GM21360 (cell line): ENCODE results near the gene DPM2.

ENCODE experiments used
- ATAC-seq: cut with Tn5 transposase; IDR thresholded peaks from one replicate; pipeline ENCODE4 v1.9.1; 2021; ENCODE audit warnings: mild to moderate bottlenecking, moderate library complexity; ENCODE audit not compliant: unreplicated experiment

Gene DPM2

DNA sequence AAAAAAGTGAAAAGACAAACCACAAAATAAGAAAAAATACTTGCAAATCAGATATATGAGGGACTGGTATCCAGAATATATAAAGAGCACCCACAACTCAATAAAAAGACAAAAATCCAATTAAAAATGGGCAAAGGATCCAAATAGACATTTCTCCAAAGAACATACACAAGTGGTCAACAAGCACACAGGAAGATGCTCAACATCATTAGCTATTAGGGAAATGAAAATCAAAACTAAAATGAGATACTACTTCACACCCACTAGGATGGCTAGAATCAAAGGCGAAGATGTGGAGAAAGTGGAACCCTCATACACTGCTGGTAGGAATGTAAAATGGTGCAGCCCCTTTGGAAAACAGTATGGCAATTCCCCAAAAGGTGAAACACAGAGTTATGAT is 21.1 kb upstream of the DPM2 start:
- ATAC-seq, result no peak

DNA sequence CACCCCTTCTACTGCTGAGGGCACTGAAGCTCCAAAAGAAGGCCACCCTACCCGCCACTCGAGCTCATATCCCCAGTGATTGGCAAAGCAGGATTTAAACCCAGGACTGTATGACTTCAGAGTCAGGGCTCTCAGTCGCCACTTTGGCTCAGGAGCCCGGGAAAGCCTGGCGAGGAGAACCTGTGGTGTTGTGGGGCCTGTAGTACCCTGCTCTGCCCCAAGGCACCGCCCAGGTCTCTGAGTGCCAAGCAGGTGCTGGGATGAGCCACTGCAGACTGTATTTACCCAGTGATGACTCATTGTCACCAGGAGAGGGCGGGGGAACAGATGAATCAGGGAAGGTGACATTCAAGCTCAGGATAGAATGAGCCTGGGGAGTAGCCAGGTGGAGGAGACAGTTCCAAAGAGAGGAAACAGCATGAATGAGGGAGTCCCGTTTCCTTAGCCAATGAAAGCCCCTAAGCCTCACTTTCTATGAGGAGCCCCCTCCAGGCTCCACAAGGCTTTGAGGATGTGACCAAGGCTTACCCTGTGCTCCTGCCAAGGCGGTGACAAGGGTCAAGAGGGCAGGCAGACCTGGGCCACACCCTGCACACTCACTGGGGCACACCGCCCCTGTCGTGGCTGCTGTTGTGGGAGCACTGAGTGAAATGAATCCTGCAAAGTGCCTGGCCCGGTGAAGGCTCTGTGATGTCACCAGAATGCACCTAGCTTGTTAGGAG is 17.8 kb upstream of the DPM2 start:
- no peak for ATAC-seq

DNA sequence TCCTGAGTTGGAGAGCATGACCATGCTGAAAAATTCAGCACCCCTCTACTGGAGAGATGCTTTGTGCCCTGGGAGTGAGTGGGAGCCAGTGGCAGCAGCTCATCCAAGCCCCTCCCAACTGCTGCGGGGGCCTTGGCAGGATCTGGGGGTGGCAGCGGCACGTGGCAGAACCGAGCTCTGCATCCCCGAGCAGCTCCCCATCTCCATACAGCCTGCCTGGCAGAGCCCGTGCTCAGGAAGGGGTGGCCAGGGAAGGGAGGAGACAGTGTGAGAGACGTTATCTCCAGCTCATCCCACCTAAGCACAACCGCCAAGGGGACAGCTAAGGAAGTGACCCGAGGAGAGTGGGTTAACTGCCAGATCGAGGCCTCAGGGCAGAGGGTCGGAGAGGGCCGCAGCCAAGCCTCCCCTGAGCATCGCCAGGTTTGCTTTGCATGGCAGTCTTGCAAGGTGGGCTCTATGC is 17.2 kb upstream of the DPM2 start:
- ATAC-seq, result no peak

DNA sequence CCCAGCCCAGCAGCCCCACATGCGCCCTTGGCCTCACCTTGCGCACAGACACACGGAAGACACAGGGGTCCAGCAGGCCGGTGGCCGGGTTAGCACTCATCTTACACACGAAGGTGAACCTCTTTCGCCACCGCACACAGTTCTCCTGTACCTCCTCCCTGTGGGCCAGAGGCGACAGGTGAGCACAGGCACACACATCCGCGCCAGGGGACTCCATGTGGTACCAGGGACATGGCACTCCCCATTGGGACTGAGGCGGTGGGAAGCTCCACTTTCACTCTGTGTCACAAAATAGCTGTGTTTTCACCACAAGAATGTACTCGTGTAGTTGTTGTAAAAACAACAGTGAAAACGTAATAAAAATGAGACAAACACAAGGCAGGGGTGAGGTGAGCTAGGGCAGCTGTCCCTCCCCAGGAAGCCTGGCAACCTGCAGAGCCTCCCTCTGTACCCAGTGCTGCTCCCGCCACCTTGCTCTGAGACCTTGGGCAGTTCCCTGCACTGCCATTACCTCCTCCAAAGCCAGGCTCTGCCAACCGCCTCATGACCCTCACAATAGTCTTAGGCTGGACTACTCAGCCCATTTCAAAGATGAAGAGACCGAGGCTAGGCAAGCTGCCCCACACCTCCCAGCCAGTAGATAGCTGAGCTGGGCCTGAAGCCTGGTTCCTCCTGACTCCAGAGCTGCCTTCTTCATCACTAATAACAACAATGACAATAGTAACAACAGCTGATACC is 16.3 kb upstream of the DPM2 start:
- no peak for ATAC-seq

DNA sequence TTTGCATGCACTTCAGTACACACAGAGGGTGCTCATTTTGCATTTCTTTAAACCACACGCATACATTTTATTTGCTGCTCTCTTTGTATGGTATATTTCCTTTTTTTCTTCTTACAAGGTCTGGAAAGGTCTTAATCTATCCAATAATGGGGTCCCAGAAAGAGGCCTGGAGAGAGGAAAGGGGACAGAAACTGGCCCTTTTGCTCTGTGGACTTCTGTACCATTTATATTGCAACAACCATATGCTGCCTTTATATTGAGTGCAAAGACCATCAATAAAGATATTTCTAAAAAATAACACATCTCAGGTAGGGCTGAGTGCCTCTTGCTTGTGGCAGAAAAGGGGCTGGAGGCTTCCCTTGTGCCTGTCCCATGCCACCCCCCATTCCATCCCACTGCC is 15.5 kb upstream of the DPM2 start:
- ATAC-seq, result no peak

DNA sequence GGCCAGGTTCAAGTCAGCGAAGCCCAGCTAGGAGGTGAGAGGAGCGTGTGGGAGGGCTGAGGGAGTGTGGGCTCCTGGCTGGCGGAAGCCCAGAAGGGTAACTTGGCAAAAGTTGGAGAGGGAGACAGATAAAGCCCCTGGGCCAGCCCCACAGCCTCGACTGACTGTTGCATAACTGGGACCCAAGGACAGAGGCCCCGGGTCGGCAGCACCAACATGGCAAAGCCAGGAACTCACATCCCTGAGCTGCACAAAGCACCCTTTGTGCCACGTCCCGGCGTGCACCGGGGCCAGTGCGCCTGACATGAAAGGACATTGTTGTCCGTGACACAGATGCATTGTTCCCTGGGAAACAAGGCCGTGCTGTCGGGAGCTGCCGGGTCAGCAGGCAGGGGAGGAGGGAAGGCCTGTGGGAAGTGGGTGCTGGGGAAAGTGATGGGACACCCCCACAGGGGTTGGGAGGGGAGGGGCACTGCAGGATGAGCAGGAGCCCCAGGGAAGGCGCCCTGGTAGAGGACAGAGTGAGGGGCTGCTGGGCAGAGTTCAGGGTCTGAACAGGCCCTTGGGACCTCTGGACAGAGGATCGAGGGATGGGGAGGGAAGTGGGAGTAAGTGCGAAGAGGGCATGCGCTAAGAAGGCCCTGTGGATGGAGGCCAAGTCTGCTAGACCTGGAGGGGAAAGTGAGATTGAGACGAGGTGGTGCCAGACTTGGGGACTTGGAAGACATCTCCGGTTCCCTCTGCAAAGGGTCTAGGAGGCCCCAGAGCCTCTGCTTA is 13.0 kb upstream of the DPM2 start:
- ATAC-seq, result no peak

DNA sequence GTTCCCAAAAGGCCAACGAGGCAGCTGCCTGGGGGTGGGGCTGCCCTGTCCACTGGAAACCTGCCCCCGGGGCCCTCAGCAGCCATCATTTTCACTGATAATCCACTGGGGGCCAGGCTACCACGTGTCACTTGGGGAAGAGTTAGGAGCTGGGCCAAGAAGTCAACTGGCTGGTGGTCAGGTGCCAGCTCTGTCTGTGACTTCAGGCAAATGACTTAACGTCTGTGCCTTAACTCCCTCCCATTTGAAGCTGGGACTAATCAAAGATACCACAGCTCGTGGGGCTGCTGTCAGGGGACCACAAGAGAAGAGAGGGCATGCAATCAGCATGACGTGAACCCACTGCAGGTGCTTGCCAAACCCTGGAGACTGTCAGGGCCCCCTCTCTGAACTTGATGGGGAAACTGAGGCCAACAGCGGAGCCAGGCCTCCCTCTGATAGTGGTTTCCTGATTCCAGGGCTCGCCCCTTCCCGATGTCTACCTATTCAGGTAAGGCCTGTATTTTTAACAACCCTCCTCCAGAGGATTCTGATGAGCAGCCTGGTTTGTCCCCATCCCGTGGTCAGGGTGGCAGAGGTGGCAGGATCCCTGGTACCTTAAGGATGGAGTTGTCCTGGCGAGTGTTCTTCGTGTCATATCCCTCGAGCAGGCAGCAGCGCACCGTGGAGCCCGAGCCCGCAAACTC is 12.3 kb upstream of the DPM2 start:
- no peak for ATAC-seq

DNA sequence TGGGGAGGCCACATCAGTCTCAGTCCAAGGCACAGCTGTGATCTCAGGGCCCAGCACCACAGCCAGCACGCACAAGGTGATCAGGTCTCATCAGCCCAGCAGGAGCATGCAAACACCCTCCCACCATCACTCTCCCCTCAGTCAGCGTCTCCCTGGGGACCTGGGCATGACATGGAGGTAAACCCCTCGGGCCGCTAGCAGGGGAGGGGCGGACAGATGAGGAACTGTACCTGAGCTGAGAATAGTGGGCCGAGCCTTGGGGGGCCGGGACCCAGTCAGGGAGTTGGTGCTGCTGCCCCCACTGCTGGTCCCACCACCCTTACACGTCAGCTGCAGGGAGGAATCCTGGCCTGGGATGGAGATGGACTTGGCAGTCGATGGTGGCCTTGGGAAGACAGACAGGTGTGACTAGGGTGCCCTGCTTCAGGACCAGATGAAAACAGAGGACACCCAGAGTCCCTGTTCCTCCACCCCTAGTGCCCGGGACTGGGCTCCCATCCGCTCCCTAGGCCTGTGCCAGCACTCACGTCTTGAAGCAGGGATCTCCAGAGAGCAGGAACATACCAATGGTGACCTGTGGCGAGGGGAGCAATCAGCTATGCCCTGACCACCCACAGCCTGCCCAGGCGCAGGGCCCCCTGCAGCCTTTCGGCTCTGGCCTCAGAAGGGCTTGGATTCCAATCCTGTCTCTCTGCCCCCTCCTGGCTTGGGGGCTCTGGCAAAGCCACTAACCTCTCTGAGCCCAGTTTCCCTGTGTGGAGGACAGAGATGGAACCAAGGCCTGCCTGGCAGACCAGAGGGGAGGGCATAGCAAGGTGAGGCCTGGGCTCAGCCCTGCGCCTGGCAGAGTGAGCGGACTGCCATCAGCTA is 10.4 kb upstream of the DPM2 start:
- no peak for ATAC-seq

DNA sequence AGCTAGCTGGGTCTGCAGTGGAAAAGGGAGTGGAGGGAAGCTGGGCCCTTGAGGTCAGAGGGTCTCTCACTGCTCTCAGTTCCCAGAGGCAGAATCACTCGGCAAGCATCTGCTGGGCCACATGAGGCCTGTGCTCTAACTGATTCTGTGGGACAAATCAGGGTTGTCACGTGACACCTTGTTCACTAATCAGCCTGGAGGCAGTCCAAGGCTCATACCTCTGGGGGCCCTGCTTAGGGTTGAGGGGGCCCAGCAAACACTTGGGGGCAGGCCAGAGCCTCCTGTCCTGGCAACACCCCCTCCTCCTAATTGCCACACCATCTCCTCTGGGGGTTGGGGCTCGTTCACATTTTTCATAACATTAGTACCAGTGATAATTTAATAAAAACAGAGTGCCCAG is 9.1 kb upstream of the DPM2 start:
- no peak for ATAC-seq

DNA sequence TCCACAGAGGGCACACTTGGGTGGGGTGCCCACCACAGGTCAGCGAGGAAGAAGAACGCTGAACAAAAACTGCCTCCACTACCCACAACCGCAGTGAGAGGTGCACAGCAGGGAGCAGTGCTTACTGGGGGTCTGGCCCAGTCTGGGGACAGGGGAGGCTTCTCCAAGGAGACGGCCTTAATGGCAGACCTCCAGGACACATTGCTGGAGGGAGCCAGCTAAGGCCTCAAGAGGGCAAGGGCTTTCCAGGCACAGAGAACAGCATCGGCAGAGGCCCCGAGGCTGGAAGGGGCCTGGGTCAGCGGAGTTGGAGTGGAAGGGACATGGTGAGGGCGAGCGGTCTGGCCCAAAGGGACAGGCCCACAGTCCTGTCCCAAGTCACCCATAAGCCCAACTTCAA is 8.3 kb upstream of the DPM2 start:
- no peak for ATAC-seq

DNA sequence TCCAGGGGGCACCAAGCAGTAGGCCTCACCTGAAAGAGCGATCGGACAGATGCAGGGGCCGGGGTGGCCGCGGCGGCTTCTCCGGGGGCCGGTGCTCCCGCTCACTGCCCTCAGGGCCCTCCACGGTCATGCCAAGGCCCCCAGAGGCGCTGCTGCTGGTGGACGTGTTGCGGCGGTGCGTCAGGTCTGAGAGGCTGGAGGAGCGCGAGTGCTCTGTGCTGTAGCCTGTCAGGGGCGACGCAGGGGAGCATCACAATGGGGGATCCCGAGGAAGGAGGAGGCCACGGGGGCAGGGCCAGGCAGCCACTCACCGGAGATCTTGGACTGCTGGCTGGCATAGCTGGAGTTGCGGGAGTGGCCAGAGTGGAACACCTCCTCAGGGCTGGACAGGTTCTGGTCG is 7.7 kb upstream of the DPM2 start:
- ATAC-seq, result no peak

DNA sequence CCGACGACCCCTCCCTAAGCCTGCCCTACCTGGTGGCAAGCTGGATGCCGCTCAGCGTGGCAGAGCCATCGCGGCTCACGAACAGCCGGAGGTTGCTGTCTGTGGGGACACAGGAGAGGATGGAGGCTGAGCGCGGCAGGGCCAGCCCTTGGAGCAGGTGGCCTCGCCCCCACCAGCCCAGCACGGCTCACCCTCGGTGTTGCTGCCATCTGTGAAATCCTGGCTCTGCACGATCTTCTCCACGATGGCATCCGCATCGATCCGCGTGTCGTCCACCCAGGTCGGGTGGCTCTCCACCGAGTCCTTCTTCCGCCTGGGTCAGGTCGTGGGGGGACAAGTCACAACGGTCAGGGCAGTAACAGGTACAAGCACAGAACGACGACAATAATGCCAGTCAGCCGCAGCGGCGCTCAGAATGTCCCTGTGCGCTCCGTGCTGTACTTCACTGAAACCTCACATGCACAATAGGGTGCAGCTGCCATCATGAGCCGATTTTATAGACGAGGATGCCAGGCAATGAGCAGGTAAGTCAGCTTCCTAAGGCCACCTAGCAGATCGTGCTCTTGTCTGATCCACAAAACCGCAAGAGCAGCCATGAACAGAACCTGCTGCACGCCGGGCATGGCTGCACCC is 7.0 kb upstream of the DPM2 start:
- ATAC-seq, result no peak

DNA sequence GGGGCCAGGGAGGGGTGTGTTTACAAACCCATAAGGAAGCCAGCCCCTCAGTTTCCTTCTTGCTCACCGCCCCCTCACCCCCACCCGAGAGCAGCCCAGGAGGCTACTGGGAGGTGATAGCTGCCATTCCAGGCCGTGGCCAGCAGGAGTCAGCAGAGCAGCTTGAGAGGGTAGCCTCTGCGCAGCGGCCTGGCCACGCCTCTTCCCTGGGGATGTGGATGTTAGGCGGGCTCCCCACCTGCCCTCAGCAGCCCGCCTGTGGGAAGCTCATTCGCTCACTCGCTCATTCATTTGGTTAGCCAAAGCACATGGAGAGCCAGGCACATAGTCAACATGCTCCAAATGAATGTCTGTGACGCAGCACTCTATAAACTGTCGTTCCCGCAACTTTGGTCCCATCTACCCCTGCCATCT is 6.1 kb upstream of the DPM2 start:
- no peak for ATAC-seq

DNA sequence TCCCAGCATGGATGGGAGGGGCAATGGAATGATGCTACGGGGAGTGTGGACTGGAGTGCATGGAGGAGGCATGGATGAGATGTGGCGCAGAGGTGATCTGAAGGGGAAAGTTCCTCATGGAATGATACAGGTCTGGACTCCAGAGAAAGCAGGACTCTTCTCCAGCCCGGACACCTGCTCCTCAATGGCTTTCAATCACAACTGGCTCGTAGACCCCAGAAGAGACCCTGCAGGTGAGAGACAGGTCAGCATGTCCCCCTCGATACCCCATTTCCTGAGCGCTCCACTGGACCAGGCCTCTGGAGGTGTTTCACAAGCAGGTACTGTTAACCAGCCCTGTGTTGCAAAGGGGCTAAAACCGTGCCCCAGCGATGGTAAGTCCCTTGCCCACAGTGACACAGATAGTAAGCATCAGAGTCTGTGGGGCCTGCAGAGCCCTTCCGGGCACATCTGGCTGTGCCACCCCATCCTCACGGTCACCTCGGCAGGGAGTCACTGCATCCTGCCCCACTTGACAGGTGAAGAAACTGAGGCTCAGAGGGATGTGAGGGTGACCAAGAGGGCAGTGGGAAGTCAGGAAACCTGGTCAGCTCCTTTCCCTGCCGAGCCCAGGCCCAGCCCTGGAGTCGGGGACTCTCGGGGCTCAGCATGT is 5.5 kb upstream of the DPM2 start:
- ATAC-seq, result no peak

DNA sequence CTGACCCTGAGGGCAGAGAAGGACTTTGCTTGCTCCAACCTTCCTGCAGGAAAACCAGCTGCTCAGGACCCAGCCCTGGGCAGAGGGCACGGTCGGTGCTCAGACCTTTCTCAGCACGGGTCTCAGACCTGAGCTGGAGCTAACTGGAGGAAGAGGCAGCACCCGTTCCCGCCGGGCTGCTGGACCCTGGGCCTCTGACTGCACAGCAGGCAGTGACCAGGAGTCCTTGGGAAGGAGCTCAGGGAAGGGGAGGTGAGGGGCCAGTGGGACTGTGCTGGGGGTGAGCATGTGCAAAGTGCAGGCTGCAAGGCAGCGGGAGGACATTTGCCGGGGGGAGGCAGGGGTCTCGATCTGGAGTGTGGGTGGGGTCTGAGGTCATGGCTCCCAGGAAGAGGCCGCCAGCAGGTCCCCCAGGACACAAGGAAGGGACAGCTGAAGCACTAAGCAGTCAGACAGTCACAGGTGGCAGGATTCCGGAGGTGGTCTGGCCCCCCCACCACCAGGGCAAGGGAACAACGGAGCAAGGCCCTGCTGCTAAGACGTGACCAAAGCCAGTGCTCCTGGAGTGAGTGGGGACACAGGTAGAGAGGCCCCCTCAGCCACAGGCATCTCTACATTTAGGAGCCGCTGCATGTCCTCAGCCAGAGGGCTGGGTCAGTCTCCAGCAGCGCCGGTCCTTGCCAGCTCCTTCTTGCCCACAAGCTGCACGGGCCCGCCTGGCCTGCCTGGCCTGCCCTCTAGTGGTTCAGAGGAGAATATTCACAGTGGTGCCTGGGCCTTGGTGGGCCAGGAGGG is 4.8 kb upstream of the DPM2 start:
- no peak for ATAC-seq

DNA sequence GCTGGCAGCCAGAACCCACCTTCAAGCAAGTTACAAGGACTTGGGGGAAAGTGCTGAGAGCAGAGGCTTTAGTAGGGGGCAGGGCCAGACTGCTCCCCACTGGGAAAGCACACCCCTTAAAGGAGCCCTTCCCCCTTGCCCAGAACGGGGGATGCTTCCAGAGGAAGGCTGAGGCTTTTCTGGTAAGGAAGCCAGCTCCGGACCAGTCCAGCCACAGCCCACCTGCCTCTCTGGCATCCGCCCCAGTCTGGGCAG is 4.2 kb upstream of the DPM2 start:
- ATAC-seq, result no peak

DNA sequence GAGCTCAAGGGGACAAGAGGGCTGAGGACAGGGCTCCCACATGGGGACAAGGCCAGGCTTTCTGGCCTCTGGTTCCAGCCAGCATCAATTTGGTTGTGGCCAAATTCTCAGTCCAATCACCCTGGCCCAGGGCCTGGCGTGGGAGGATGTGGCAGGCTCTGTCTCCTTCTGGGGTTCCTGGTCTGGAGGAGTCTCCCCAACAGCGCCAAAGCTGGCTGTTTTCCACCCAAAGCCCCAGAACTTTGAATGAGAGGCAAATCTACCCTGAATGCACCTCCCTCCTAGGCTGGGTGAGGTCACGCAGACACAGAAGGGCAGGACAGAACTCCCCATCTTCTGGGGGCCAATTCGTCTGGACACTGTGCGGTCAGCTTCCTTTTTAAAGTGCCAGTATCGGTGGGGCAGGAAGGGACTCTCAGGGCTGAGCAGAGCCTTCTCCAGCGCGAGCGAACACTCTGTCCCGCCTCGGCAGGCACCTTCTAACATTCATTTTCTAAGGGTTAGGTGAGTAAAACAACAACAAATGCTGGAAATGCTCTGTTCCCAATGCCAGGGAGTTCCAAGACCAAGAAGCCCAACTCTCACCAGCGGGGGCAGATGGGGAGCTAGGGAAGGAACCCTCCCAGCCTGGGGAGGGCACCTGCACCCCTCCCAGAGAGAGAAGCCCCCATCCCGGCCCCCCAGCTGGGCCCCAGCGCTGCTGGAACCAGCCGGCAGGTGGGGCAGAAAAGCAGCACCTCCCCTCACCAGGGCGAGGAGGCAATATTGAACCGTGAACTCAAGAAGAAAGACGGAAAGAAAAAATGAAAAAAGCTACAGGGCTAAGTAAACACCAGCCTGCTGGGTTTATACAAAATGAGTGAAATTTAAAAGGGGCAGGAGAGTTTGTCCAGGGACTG is 3.7 kb upstream of the DPM2 start:
- ATAC-seq, result no peak

DNA sequence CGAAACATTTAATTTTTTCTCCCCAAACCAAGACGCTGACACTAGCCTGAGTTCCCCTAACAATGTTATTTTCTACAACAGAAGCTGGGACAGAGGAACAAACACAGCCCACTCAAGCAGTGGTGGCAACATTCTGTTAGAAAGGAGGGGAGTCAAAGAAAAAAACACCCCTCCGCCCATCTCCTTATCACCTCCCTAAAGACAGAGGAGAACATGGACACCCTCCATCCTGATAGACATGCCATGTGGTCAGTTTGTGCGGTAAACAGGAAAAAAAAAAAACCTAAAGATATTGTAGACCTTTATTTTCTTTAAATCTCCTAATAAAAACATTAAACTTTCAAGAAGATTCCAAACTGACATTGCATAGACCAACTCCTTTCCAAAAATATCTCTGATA is 2.9 kb upstream of the DPM2 start:
- ATAC-seq, result no peak
